Measurements from ENCODE around the gene RABGAP1L.

DNA sequence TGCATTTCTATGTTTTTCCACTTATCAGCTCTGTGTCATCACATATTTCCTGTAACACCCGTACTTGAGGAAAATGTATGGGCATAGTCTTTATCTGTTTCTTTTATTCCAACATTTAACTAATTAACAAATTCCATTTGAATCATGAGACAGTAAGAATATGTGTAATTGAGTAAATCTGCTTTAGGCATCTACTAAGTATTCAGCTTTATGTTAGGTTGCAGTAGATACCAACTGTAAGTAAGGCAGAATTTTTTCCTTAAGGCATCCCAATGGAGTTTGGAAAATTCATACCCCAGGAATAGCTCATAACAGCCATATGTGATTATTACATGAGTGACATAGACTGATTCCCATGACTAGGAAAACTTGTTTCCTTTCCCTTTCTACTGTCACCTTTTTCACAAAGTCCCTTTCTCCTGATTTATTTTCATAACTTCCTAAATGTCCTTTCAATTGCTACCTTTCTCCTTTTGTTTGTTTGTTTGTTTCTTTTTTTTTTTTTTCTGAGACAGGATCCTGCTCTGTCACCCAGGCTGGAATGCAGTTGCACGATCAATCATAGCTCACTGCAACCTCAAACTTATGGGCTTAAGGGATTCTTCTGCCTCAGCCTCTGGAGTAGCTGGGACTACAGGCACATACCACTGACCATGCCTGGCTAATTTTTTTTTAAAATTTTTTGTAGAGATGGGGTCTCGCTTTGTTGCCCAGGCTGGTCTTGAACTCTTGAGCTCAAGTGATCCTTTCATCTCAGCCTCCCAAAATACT, 780.6 kb downstream of the RABGAP1L start:
- TF ChIP-seq, protein P1, sequence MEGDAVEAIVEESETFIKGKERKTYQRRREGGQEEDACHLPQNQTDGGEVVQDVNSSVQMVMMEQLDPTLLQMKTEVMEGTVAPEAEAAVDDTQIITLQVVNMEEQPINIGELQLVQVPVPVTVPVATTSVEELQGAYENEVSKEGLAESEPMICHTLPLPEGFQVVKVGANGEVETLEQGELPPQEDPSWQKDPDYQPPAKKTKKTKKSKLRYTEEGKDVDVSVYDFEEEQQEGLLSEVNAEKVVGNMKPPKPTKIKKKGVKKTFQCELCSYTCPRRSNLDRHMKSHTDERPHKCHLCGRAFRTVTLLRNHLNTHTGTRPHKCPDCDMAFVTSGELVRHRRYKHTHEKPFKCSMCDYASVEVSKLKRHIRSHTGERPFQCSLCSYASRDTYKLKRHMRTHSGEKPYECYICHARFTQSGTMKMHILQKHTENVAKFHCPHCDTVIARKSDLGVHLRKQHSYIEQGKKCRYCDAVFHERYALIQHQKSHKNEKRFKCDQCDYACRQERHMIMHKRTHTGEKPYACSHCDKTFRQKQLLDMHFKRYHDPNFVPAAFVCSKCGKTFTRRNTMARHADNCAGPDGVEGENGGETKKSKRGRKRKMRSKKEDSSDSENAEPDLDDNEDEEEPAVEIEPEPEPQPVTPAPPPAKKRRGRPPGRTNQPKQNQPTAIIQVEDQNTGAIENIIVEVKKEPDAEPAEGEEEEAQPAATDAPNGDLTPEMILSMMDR (conservative IDR thresholded peaks at IDR 0.05; ENCODE audit: low read length), result no peak
- no peak for TF ChIP-seq EZH2phosphoT487 (IDR thresholded peaks at IDR 0.05; ENCODE audit: borderline replicate concordance)
